Stomach (tissue), 9 donors: ENCODE measurements around the gene GIMD1. TPM values are rescaled to one million over a fixed set of nuclear protein-coding genes. Genes with fewer than 3 reads are reported as not detected.

Experiments used
- DNase-seq, 2 donors: peaks; one replicate each; pipeline versions ENCODE4 v3.0.0 to v3.0.0-alpha.2; 2013 to 2019
- H3K27ac ChIP-seq, 5 donors: fragments of 200-600 bp in 4 of 5; sonication (generic) in 4 of 5; one replicate each; pipeline ENCODE4 v1.5.1; 2013 to 2019; ENCODE audit warnings: mild to moderate bottlenecking in 1 of 5, moderate library complexity in 1 of 5
- H3K27me3 ChIP-seq, 3 donors: fragments of 200-600 bp; sonication (generic); one replicate each; pipeline ENCODE4 v1.5.1; 2017 to 2019; ENCODE audit warnings: mixed run types in 1 of 3
- H3K36me3 ChIP-seq, 4 donors: fragments of 200-600 bp; sonication (generic); 1 replicate in 3 of 4; 2 replicates in 1 of 4; pipeline ENCODE4 v1.5.1; 2016 to 2019
- H3K4me1 ChIP-seq, 4 donors: fragments of 200-600 bp; sonication (generic); one replicate each; pipeline ENCODE4 v1.5.1; 2016 to 2019
- H3K4me3 ChIP-seq, 4 donors: fragments of 200-600 bp; sonication (generic) in 3 of 4; one replicate each; pipeline ENCODE4 v1.5.1; 2016 to 2019; ENCODE audit warnings: mild to moderate bottlenecking in 1 of 4
- H3K9me3 ChIP-seq, 4 donors: fragments of 200-600 bp; sonication (generic); one replicate each; pipeline ENCODE4 v1.5.1; 2016 to 2019
- EP300 ChIP-seq: sonication (generic); formaldehyde crosslinking; IDR thresholded peaks from one replicate; pipeline ENCODE4 v1.6.1; 2017; ENCODE audit warnings: antibody characterized with exemption
- POLR2A ChIP-seq, 4 donors: fragments of 450-650 bp; IDR thresholded peaks; one replicate each; pipeline ENCODE4 v1.6.1; 2016; ENCODE audit warnings: antibody characterized with exemption in 4 of 4, control low read depth in 2 of 4, mild to moderate bottlenecking in 1 of 4, moderate library complexity in 1 of 4
- POLR2AphosphoS5 ChIP-seq, 3 donors: sonication (generic); formaldehyde crosslinking; IDR thresholded peaks; one replicate each; pipeline ENCODE4 v1.6.1; 2016; ENCODE audit warnings: antibody characterized with exemption in 3 of 3
- WGBS, 5 donors: extraction: QIAGEN DNeasy Blood & Tissue Kit in 3 of 5; methylation state at CpG; one replicate each; pipeline versions ENCODE4 v1.1.5 to v1.1.7; 2013 to 2018; 5-methylcytosine and 5-hydroxymethylcytosine counted together
- intact Hi-C: fragments of 100-400 bp; cut with DNase I; formaldehyde crosslinking; loops from one replicate; pipeline ENCODE4 v1.15.1; 2023; ENCODE audit warnings: low total_unique reads
- polyA plus RNA-seq, 3 donors: library from polyadenylated mRNA; stranded (reverse); fragments of 200-250 nt; gene quantifications; one replicate each; pipeline ENCODE4 v1.2.3, GENCODE V29; 2013
- total RNA-seq, 5 donors: library from RNA; depleted of rRNA; stranded (reverse); fragments of >200 nt; gene quantifications; one replicate each; pipeline versions ENCODE4 v1.1.0 to v1.2.3, GENCODE V29; 2014 to 2016
- TF ChIP-seq, protein P1 (sequence below), 7 experiments: fragments of 450-650 bp in 4 of 7; fragments of 200-600 bp in 3 of 7; sonication (generic) in 3 of 7; IDR thresholded peaks; one replicate each; pipeline ENCODE4 v1.5.1; 2016 to 2019; ENCODE audit warnings: antibody characterized with exemption in 7 of 7, control low read depth in 2 of 7, mild to moderate bottlenecking in 1 of 7
- donor health status: healthy with polysubstance abuse.
- donor health status: Bipolar disorder and iron deficiency.
- donor health status: healthy.

GIMD1 gene
- total and polyA plus RNA-seq, 8 donors: not detected

DNA sequence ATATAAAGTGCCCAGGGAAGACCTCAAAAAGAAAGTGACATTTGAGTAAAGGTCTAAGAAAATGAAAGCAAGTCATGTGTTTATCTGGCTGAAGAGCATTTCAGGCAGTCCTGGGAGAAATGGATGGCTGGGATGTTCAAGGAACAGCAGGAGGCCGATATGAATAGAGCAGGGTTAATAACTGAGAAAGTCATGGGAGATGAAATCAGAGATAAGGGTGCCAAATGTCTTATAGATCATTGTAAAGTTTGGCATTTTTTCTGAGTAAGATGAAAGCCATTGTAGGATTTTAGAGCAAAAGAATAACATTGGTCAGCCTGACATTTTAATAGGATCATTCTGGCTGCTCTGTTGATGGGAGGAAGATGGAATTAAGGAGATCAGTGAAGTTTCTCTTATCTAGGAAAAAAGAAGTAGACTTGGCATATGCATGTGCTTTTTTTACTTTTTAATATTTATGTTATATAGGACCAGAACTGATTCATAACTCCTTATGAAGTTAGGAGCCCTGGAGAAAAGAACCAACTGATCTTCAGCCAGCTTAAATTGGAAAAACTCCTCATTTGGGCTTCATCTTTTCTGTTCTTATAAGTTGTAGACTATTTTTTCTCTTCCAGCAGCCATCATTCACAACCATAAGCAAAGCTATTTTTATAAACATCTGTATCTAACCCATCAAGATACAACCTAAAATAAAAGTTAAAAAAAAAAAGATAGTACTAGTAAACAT is 33.7 kb downstream of the GIMD1 start:
- intact Hi-C loops: no loop called here
- H3K36me3 ChIP-seq: peaks cover 36 to 98% (median 97%) of the 10 kb centered on the region in 4 donors

DNA sequence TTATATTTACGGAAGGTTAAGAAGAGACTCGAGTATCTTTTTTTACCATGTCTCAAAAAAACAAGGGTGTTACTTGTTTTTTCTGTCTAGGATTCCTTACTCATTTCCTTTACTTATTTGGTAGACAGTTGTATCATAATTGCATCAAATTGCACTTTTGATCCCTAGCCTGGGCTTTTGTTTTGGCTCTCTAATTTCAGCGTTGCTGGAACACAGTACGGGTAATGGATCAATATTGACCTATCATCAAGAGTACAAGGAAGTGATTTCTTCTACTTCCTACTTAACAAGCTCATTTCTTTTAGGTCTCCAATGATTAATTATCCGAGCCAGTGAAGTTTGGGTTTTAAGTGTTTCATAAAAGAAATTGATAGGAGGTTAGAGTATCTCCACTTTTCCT is 35.4 kb downstream of the GIMD1 start:
- Histone ChIP-seq H3K4me3 (no peak overlapping the region), H3K9me3 (peaks cover 0 to 7% (median 4%) of the 10 kb centered on the region in 4 donors), H3K36me3 (peaks cover 35 to 100% (median 99%) of the 10 kb centered on the region in 4 donors), H3K27ac (no peak overlapping the region), H3K27me3 (no peaks in the 10 kb centered on the region), H3K4me1 (peaks cover 0 to 11% (median 2%) of the 10 kb centered on the region in 4 donors)
- TF ChIP-seq POLR2A (IDR thresholded peaks at IDR 0.05) (no peak), EP300 (no peak), POLR2AphosphoS5 (IDR thresholded peaks at IDR 0.05) (no peak)
- TF ChIP-seq, protein P1, sequence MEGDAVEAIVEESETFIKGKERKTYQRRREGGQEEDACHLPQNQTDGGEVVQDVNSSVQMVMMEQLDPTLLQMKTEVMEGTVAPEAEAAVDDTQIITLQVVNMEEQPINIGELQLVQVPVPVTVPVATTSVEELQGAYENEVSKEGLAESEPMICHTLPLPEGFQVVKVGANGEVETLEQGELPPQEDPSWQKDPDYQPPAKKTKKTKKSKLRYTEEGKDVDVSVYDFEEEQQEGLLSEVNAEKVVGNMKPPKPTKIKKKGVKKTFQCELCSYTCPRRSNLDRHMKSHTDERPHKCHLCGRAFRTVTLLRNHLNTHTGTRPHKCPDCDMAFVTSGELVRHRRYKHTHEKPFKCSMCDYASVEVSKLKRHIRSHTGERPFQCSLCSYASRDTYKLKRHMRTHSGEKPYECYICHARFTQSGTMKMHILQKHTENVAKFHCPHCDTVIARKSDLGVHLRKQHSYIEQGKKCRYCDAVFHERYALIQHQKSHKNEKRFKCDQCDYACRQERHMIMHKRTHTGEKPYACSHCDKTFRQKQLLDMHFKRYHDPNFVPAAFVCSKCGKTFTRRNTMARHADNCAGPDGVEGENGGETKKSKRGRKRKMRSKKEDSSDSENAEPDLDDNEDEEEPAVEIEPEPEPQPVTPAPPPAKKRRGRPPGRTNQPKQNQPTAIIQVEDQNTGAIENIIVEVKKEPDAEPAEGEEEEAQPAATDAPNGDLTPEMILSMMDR (IDR thresholded peaks at IDR 0.05): no peak
- intact Hi-C loops: no loop called here
- no peak for DNase-seq
- WGBS, 5 donors: 55 to 78% (median 69%) methylated on average over 5 of the region's 5 CpGs

More for the DNA sequence above, 33.7 kb downstream of the GIMD1 start:
- H3K4me1 ChIP-seq: peaks cover 0 to 11% (median 2%) of the 10 kb centered on the region in 4 donors
- TF ChIP-seq, protein P1 (IDR thresholded peaks at IDR 0.05): no peak
- no peak for TF ChIP-seq EP300
- no peak for TF ChIP-seq POLR2A (IDR thresholded peaks at IDR 0.05)
- no peak for TF ChIP-seq POLR2AphosphoS5 (IDR thresholded peaks at IDR 0.05)
- no peaks in the 10 kb centered on the region for H3K27me3 ChIP-seq
- no peak overlapping the region for H3K27ac ChIP-seq
- WGBS, 5 donors: 77 to 94% (median 84%) methylated on average over 1 of the region's 1 CpG
- H3K9me3 ChIP-seq: peaks cover 0 to 12% (median 4%) of the 10 kb centered on the region in 4 donors
- no peak overlapping the region for H3K4me3 ChIP-seq
- DNase-seq: no peak

DNA sequence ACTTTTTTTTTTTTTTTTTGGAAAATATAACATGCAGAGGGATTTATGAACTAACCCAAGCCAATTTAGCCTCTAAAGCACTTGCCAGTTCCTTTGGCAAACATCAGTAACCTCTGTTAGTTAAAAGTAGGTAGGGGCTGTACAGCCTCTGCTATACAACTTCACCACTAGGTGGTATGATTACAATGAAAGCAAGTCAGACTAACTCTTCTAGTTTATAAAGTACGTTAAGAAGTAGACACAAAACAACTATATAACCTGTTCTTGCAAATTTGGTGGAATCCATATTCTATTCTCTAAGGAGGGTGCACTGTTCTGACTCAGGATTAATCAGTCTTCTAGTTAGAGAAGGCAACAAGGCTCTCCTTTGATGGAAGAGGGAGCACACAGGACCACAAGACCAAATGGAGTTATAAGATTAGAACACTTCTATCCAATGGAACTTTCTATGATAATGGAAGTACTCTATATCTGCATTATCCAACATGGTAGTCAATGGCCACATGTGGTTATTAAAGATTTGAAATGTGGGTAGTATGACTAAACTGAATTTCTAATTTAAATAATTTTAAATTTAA is 39.4 kb downstream of the GIMD1 start:
- Histone ChIP-seq H3K27ac (no peak overlapping the region), H3K27me3 (no peaks in the 10 kb centered on the region), H3K4me3 (no peak overlapping the region), H3K4me1 (peaks cover 0 to 16% (median under 1%) of the 10 kb centered on the region in 4 donors), H3K9me3 (no peaks in the 10 kb centered on the region), H3K36me3 (peaks cover 35 to 93% (median 90%) of the 10 kb centered on the region in 4 donors)
- intact Hi-C loops: no loop called here
- TF ChIP-seq EP300 (no peak), POLR2A (IDR thresholded peaks at IDR 0.05) (no peak)
- TF ChIP-seq, protein P1 (IDR thresholded peaks at IDR 0.05): peak in 5 of 7 experiments; percentile 37 to 54 (median 43)
- peak in 1 of 2 donors; percentile 61 for DNase-seq
- WGBS, 5 donors: 20 to 39% (median 22%) methylated on average over 1 of the region's 1 CpG

DNA sequence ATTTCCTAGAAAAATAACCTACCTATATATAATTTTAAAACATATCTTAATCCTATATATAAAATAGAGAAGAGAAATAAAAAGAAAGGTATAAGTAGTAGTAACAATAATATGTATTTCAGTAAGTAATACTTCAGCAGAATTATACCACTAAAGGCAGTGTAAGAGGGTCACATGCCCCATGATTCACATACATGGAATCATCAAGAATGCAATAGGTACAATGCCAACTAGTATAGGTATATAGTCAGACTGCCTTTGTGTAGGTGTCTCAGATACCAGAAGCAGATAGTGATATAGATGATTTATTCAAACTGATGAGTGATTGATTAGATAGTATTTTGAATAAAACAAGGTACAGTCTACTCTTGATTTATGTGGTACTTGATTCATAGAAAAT is 42.8 kb downstream of the GIMD1 start:
- Histone ChIP-seq H3K4me3 (no peak overlapping the region), H3K27ac (no peak overlapping the region), H3K9me3 (no peaks in the 10 kb centered on the region), H3K36me3 (peaks cover 29 to 67% (median 64%) of the 10 kb centered on the region in 4 donors), H3K4me1 (peaks cover 0 to 26% (median 5%) of the 10 kb centered on the region in 4 donors), H3K27me3 (no peaks in the 10 kb centered on the region)
- DNase-seq: no peak
- TF ChIP-seq POLR2AphosphoS5 (IDR thresholded peaks at IDR 0.05) (no peak), EP300 (no peak), POLR2A (IDR thresholded peaks at IDR 0.05) (no peak)
- TF ChIP-seq, protein P1 (IDR thresholded peaks at IDR 0.05): no peak
- intact Hi-C loops: no loop called here
